ENCODE data around the gene CFL1.
"Not testable (repeated sequence)": the region's sequence is repeated elsewhere in the genome, so short reads cannot be mapped to it uniquely, and the experiment has no call there.

Gene CFL1

GRCh38 chr11:65832231-65832630 lies 25.7 kb downstream of the CFL1 start:
- DNase-seq (ENCODE audit: low spot score), result not testable (repeated sequence)

DNA sequence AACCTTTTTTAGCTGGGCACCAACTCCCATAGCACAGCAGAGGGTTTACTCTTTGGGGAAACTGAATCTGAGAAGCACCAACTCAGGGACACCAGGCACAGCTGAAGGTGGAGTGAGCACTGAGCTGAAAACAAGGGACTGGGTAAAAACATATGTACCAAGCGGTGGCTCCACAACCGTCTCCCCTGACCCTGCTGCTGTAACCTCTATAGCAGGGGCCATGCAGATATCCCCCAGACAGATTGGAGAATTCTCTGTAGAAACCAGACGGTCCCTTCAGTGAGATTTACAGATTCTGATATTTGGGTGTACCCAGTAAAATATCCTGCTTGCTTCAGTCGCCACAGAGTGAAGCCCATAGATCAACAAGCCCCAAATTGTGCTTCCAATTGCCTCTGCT lies 28.5 kb downstream of the CFL1 start:
- no peak for DNase-seq (ENCODE audit: low spot score)

- DNase-seq (ENCODE audit: low spot score), result no peak
Measured at GRCh38 chr11:65826984-65827735, 30.8 kb downstream of the CFL1 start.

GRCh38 chr11:65822776-65823528 lies 35.0 kb downstream of the CFL1 start:
- DNase-seq (ENCODE audit: low spot score), result no peak

DNA sequence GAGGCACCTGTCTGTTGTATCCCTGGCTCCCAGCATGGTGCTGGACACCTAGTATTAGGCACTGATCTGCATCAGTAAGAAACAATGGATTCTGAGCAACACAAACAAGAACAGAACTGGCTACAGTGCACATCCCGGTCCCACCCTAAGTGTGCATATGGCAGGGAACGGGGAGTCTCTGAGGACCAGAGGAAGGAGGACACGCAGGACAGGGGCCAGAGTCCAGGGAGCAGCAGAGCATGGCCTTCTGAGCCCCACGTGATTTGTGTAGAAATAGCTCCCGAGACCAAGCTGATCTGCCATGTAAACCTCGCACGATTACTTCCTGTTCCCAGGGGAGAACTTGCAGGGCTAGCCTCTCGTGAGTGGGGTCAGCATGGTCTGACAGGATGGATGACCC lies 36.9 kb downstream of the CFL1 start:
- DNase-seq (ENCODE audit: low spot score), result no peak

DNA sequence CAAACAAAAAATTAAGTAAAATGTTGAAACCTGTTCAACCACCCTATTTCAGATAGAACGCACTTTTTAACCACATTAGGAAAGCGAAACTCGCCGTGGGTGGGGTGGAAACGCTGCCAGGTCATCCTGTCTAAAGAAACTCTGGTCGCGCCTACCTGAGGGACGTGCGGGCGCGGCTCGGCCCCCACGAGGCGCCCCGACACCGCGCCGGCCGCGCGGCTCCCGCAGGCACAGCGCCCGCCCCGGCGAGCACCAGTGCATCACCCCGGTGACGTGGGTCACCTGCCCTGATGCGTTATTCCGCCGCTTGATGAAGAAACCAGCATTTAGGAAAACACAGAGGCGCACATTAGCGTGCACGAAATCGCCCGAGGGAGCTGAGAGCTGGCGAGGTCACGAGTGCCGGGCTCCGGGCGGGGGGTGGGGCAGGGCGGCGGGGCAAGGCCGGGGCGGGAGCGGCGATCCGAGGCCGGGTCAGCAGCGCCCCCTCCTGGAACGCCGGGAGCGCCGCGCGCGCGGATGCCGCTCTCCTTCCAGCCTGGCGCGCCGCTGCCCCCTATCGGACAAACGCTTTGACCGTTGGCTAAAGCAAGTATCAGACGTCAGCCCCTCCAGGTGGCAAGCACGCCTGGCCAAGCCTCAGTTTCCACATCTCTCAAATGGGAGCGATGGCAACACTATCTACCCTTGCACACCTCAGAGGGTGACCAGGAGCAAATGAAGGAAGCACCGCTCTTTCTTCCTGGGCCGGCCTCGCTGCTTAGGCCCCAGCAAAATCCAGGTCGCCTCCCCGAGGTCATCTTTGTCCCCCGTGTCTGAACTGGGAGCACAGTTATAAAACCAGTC lies 39.9 kb downstream of the CFL1 start:
- DNase-seq (ENCODE audit: low spot score), result peak; percentile 91

DNA sequence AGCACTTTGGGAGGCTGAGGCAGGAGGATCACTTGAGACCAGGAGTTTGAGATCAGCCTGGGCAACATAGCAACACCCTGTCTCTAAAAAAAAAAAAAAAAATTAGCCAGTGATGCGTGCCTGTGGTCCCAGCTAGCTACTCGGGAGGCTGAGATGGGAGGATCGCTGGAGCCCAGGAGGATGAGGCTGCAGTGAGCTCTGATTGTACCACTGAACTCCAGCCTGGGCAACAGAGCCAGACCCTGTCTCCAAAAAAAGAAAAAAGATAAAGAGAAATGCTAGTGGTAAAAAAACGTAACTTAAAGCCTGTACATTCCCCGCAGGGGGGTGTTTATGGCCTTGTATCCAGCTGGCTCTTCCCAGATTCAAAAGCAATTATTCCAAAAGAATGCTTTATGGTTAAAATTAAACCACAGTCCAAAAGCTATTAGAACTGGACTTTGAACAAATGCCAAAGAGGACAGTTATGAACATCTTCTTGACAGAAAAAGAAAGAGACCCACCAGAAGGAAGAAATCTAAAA lies 40.6 kb downstream of the CFL1 start:
- no peak for DNase-seq (ENCODE audit: low spot score)

GRCh38 chr11:65816696-65817095 lies 41.3 kb downstream of the CFL1 start:
- no peak for DNase-seq (ENCODE audit: low spot score)

DNA sequence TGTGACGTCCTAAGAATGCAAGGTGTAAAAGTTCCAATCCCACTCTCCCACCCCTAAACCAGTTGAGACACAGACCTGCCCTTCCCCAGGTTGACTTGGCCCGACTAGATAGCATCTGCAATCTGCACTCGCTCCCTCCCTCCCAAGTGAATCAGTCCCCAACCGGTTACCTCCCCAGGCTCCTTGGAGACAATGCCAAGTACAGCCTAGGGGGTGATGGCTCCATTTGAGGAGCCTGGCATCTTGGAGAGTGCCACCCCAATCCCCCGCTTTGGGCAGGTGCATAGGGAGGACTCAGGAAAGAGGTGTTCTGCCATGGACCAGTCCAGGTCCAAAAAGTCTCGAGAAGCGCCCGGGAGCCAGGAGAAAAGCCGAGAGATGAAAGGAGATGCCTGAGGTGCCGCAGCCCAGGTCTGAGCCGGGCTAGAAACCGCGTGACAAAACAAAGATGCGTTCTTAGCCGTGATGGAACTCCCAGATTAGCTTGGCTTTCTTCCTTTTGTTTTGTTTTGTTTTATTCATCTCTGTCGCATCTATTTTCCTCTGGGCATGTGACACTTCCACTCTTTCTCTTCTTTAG lies 42.9 kb downstream of the CFL1 start:
- DNase-seq (ENCODE audit: low spot score), result no peak

DNA sequence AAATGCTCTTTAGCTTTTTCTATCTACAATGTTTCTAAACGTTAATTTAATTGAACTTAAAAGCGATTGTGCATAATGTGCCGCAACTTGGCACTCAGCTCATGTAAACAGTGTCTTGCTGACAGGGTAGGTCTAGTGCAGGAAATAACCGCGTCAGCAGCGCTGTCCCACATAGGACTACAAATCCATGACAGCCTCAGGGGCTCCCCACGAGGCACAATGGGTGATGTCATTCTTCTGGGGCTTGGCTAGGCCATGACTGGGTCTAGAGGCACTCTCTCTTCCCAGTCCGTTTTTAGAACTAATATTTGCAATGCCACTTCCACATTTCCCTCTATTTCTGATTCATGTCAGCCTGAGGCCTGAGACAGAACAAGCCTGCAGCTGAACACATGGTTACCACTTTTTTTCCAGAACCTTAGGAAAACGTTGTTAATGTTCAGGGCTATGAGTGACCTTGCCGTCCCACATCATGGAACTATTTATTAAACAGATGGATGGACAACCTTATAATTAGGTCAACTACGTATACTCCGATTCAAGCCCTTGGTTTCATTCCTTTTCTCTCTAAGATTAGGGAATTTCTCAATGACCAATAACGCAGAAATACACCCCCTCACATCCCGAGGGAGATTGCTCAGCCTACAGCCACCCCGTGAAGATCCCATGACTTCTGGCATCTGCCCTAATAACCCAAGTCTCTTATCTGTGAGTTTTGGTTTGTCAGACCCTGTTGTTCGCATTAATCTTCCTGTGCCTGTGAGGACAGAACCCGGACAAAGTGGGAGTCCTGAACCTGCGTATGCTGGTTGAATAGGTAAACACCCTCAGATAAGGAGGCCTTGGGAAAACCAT lies 43.6 kb downstream of the CFL1 start:
- DNase-seq (ENCODE audit: low spot score), result no peak

GRCh38 chr11:65811764-65812475 lies 46.1 kb downstream of the CFL1 start:
- no peak for DNase-seq (ENCODE audit: low spot score)

DNA sequence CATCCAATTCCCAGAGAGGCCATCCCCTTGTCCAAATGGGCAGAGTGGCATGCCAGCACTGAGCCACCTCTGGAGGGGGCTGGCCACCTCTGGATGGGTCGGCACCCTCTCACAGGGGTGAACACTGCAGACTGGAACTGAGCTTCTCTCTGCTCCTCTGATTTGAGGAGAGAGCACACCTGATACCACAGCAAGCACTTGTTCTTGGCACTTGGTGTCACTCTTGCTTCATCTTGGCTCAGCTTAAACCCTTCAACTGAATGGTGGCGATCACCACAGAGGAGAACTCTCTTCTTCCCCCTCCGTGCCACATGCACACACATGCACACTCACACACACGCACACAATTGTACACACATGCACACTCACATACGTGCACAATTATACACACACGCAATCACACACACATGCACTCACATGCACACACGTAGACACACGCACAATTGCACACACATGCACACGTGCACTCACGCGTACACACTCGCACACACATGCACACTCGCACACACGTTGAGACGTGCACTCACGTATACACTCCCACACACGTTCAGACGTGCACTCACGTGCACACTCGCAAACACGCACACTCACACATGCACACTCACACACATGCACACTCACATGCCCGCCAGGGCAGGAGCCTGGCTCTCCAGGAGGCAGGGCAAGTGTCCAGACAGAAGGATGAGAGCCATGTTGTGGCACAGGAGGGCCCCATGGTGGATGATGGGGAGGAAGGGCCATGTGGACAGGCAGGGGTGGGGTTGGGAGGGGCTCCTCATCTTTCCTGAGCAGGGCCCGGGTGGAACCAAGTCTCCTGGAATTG lies 47.7 kb downstream of the CFL1 start:
- no peak for DNase-seq (ENCODE audit: low spot score)

- DNase-seq (ENCODE audit: low spot score), result no peak
Measured at GRCh38 chr11:65809496-65809895, 48.5 kb downstream of the CFL1 start.

GRCh38 chr11:65808744-65809341 lies 49.1 kb downstream of the CFL1 start:
- no peak for DNase-seq (ENCODE audit: low spot score)

- DNase-seq (ENCODE audit: low spot score), result no peak
Measured at GRCh38 chr11:65806979-65807378, 51.0 kb downstream of the CFL1 start.

Measured in CD4-positive, alpha-beta T cell treated with Interleukin-15 for 4 hours (primary cell).